AG09319 (cell line): ENCODE results near the gene C16orf74.

Source experiments
- DNase-seq: peaks from one replicate; pipeline ENCODE4 v3.0.0-alpha.2; 2010; ENCODE audit warnings: low read depth; ENCODE audit errors: extremely low read depth
- CTCF ChIP-seq: IDR thresholded peaks from 2 replicates; pipeline ENCODE4 v1.5.1; 2011; ENCODE audit warnings: low read depth, mild to moderate bottlenecking, inconsistent platforms, low read length, moderate library complexity

C16orf74 gene

GRCh38 chr16:85724126-85724879, 26.6 kb downstream of the C16orf74 start:
- TF ChIP-seq CTCF: no peak
- no peak for DNase-seq

GRCh38 chr16:85722128-85722893, 28.6 kb downstream of the C16orf74 start:
- TF ChIP-seq CTCF: no peak
- no peak for DNase-seq

DNA sequence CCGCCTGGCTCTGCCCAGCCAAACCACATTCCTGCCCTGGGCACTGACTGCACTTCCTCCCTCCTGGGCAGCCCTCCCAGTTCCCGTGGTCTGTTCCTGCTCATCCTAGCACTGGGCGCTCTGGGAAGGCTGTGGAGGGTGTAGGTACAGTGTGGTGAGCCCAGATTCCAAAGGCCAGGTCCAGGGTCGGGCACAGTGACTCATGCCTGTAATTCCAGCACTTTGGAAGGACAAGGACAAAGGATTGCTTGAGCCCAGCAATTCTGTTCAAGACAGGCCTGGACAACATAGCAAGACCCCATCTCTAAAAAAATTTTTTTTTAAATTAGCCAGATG, 30.6 kb downstream of the C16orf74 start:
- no peak for TF ChIP-seq CTCF
- no peak for DNase-seq

DNA sequence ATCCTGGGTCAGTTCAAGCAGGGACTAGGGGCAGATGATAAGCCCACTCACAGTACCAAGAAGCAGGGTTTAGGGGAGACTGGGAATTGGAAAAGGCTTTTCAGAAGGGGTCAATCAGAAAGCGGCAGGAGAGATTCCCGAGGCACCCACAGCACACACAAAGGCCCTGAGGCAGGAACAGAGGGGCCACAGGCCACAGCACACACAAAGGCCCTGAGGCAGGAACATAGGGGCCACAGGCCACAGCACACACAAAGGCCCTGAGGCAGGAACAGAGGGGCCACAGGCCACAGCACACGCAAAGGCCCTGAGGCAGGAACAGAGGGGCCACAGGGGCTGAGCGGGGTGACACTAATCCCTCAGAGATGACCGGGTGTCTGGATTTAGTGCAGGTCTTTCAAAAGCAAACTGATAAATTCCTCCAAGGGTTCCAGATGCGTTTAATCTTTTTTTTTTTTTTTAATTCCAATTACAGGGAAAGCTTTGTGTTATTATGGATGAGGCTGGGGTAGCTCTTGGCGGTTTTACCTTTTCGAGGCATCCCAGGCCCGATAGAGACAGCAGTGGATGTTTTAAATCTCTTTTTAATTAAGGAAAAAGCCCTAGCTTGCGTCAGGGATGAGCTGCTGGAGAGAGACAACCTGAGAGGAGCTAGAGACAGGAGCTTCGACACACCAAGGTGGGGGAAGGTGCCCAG, 31.1 kb downstream of the C16orf74 start:
- no peak for TF ChIP-seq CTCF
- no peak for DNase-seq

DNA sequence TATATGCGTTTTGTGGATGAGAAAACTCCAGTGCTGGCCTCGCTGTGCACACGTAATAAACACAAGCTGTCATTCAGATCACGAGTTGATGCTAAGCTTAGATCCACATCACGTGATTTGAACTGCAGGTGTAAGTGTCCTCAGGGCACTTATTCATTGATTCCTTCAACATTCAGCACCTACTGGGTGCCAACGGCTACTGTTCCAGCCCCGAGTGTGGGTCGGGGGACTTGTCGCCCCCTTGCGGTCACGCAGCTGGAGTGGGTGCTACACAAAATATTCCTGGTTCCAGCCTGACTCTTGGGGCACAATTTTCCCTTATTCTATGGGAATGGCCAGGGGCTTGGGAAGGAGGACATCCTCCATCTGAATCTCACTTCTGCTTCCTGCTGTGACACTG, 32.2 kb downstream of the C16orf74 start:
- DNase-seq: no peak
- peak; percentile 36 for TF ChIP-seq CTCF

- no peak for TF ChIP-seq CTCF
- no peak for DNase-seq
Measured at GRCh38 chr16:85718153-85718477, 32.8 kb downstream of the C16orf74 start.

- TF ChIP-seq CTCF: peak; percentile 52
- peak; percentile 18 for DNase-seq
Measured at GRCh38 chr16:85717393-85718152, 33.3 kb downstream of the C16orf74 start.
